Stimulated activated naive B cell treated with anti-CD40 and anti-IgM and Interleukin-4, amounts not matched to agents 10 μg/mL and 1 μg/mL and 100 μg/mL, for 72 hours (primary cell): ENCODE data around the gene ZBTB32.
A peak's percentile ranks its signal among the peaks of the same experiment; 100 is the strongest.
"Not testable (repeated sequence)": the region's sequence is repeated elsewhere in the genome, so short reads cannot be mapped to it uniquely, and the experiment has no call there.

Experiments
- ATAC-seq, 2 donors: fragments of 150-1000 bp; cut with Tn5 transposase; replicated peaks; 2 replicates each; pipeline ENCODE4 v1.10.0; 2021; ENCODE audit warnings: moderate library complexity in 1 of 2
- DNase-seq: peaks from one replicate; pipeline ENCODE4 v3.0.0; 2021
- H3K27ac Mint-ChIP-seq: one replicate; pipeline ENCODE4 v1.8.0; 2022; ENCODE audit warnings: mild to moderate bottlenecking, mixed read lengths
- H3K27me3 Mint-ChIP-seq, 2 donors: one replicate each; pipeline ENCODE4 v1.8.0; 2022; ENCODE audit warnings: mixed read lengths in 2 of 2
- H3K36me3 Mint-ChIP-seq, 2 donors: one replicate each; pipeline ENCODE4 v1.8.0; 2022; ENCODE audit warnings: mixed read lengths in 2 of 2, mild to moderate bottlenecking in 1 of 2
- H3K4me1 Mint-ChIP-seq, 2 donors: one replicate each; pipeline ENCODE4 v1.8.0; 2022; ENCODE audit warnings: mixed read lengths in 2 of 2, mild to moderate bottlenecking in 1 of 2
- H3K4me3 Mint-ChIP-seq, 2 donors: one replicate each; pipeline ENCODE4 v1.8.0; 2022; ENCODE audit warnings: mild to moderate bottlenecking in 2 of 2, mixed read lengths in 2 of 2, moderate library complexity in 1 of 2
- H3K9me3 Mint-ChIP-seq, 2 donors: one replicate each; pipeline ENCODE4 v1.8.0; 2022; ENCODE audit warnings: mixed read lengths in 2 of 2, mild to moderate bottlenecking in 1 of 2

ZBTB32 gene

GRCh38 chr19:35720648-35721047, 16.3 kb downstream of the ZBTB32 start:
- Mint-ChIP-seq H3K4me1 (peaks cover 29 to 60% of the 10 kb centered on the region in 2 donors), H3K36me3 (peaks cover 51 to 63% of the 10 kb centered on the region in 2 donors), H3K27me3 (no peaks in the 10 kb centered on the region), H3K4me3 (no peak overlapping the region), H3K9me3 (no peaks in the 10 kb centered on the region), H3K27ac (peak overlapping the region; percentile 65)
- ATAC-seq (no peak), DNase-seq (no peak)

- H3K9me3 Mint-ChIP-seq = no peaks in the 10 kb centered on the region
- no peaks in the 10 kb centered on the region for H3K27me3 Mint-ChIP-seq
- H3K27ac Mint-ChIP-seq = peak overlapping the region; percentile 77
- ATAC-seq (no peak), DNase-seq (no peak)
- H3K36me3 Mint-ChIP-seq = peaks cover 56 to 63% of the 10 kb centered on the region in 2 donors
- peaks cover 25 to 53% of the 10 kb centered on the region in 2 donors for H3K4me1 Mint-ChIP-seq
- H3K4me3 Mint-ChIP-seq = no peak overlapping the region
Measured at GRCh38 chr19:35721374-35721773, 17.0 kb downstream of the ZBTB32 start.

GRCh38 chr19:35722461-35722860, 18.1 kb downstream of the ZBTB32 start:
- peaks cover 23 to 48% of the 10 kb centered on the region in 2 donors for H3K4me1 Mint-ChIP-seq
- H3K4me3 Mint-ChIP-seq = no peak overlapping the region
- H3K9me3 Mint-ChIP-seq = no peaks in the 10 kb centered on the region
- peaks cover 60 to 64% of the 10 kb centered on the region in 2 donors for H3K36me3 Mint-ChIP-seq
- DNase-seq (no peak), ATAC-seq (no peak)
- H3K27me3 Mint-ChIP-seq = no peaks in the 10 kb centered on the region
- peak overlapping the region; percentile 76 for H3K27ac Mint-ChIP-seq

- DNase-seq (no peak), ATAC-seq (no peak)
- H3K27me3 Mint-ChIP-seq = no peaks in the 10 kb centered on the region
- no peak overlapping the region for H3K4me3 Mint-ChIP-seq
- H3K9me3 Mint-ChIP-seq = no peaks in the 10 kb centered on the region
- peaks cover 23 to 48% of the 10 kb centered on the region in 2 donors for H3K4me1 Mint-ChIP-seq
- peaks cover 64 to 68% of the 10 kb centered on the region in 2 donors for H3K36me3 Mint-ChIP-seq
- H3K27ac Mint-ChIP-seq = peak overlapping the region; percentile 76
Measured at GRCh38 chr19:35722897-35723296, 18.5 kb downstream of the ZBTB32 start.

DNA sequence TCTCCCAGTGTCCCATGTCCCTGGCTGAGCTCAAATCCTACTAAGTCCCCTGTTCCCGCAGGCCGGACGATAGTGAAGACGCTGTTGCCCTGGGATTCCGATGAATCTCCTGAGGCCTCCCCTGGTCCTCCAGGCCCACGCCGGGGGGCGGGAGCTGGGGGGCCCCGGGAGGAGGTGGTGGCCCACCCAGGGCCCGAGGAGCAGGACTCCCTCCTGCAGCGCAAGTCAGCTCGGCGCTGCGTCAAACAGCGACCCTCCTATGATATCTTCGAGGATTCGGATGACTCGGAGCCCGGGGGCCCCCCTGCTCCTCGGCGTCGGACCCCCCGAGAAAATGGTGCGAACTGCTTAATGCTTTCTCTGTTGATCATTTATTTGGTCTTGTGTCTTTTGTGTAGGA, 19.3 kb downstream of the ZBTB32 start:
- DNase-seq = no peak
- H3K27me3 Mint-ChIP-seq = no peaks in the 10 kb centered on the region
- H3K4me1 Mint-ChIP-seq = peaks cover 25 to 47% of the 10 kb centered on the region in 2 donors
- H3K36me3 Mint-ChIP-seq = peaks cover 71 to 76% of the 10 kb centered on the region in 2 donors
- ATAC-seq = no peak
- no peak overlapping the region for H3K4me3 Mint-ChIP-seq
- no peaks in the 10 kb centered on the region for H3K9me3 Mint-ChIP-seq
- no peak overlapping the region for H3K27ac Mint-ChIP-seq

DNA sequence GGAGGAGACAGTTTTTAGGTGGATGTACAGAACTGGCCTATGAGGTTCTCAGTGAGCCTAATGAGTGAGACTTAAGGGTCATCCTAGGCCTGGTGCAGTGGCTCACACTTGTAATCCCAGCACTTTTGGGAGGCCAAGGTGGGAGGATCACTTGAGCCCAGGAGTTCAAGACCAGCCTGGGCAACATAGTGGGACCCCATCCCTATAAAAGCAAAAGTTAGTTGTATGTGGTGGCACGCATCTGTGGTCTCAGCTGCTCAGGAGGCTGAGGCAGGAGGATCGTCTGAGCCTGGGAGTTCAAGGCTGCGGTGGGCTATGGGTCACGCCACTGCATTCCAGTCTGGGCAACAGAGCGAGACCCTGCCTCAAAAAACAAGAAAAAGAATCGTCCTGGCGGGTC, 19.8 kb downstream of the ZBTB32 start:
- not testable (repeated sequence) for ATAC-seq, H3K4me3 Mint-ChIP-seq, H3K27me3 Mint-ChIP-seq, H3K27ac Mint-ChIP-seq, H3K9me3 Mint-ChIP-seq, DNase-seq
- peaks cover 23 to 42% of the 10 kb centered on the region in 2 donors for H3K4me1 Mint-ChIP-seq
- peaks cover 74 to 80% of the 10 kb centered on the region in 2 donors for H3K36me3 Mint-ChIP-seq

DNA sequence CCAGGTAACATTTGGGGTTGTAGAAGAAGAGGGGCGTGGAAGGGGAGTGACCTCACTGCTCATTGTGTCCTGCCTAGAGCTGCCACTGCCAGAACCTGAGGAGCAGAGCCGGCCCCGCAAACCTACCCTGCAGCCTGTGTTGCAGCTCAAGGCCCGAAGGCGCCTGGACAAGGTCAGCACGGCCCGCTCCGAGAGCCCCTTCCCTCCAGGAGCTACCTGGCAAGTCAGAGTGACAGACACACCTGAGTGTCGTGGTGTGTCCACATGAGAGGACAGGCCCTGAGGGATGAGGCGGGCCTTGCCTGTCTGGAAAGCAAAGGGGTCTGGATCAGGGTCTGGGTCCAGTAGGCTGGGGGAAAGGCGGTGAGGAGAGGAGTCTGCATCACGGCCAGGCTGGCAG, 20.2 kb downstream of the ZBTB32 start:
- ATAC-seq = no peak
- H3K4me1 Mint-ChIP-seq = peaks cover 19 to 38% of the 10 kb centered on the region in 2 donors
- H3K27ac Mint-ChIP-seq = no peak overlapping the region
- H3K4me3 Mint-ChIP-seq = no peak overlapping the region
- H3K9me3 Mint-ChIP-seq = no peaks in the 10 kb centered on the region
- H3K27me3 Mint-ChIP-seq = no peaks in the 10 kb centered on the region
- no peak for DNase-seq
- H3K36me3 Mint-ChIP-seq = peaks cover 76 to 77% of the 10 kb centered on the region in 2 donors

DNA sequence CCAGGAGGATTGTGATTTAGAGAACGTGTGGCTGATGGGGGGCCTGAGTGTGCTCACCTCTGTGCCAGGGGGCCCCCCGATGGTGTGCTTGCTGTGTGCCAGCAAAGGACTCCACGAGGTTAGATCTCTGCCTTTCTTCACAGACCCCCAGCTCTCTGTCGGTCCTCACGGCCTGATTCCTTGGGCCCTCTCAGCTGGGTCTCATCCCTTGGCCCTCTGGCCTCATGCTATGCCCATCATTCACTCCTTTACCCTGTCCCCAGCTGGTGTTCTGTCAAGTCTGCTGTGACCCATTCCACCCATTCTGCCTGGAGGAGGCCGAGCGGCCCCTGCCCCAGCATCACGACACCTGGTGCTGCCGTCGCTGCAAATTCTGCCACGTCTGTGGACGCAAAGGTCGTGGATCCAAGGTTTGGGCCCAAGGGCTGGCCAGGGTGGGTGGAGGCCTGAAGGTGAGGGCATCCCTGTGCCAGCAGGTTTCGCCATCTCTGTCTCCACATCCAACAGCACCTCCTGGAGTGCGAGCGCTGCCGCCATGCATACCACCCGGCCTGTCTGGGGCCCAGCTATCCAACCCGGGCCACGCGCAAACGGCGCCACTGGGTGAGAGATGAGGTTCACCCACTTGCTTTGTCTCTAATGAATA, 21.0 kb downstream of the ZBTB32 start:
- no peaks in the 10 kb centered on the region for H3K27me3 Mint-ChIP-seq
- no peaks in the 10 kb centered on the region for H3K9me3 Mint-ChIP-seq
- no peak for ATAC-seq
- no peak overlapping the region for H3K4me3 Mint-ChIP-seq
- H3K27ac Mint-ChIP-seq = no peak overlapping the region
- peaks cover 14 to 31% of the 10 kb centered on the region in 2 donors for H3K4me1 Mint-ChIP-seq
- DNase-seq = no peak
- H3K36me3 Mint-ChIP-seq = peaks cover 77 to 79% of the 10 kb centered on the region in 2 donors

- no peak overlapping the region for H3K27ac Mint-ChIP-seq
- H3K36me3 Mint-ChIP-seq = peaks cover 75 to 78% of the 10 kb centered on the region in 2 donors
- H3K9me3 Mint-ChIP-seq = no peaks in the 10 kb centered on the region
- DNase-seq = no peak
- H3K27me3 Mint-ChIP-seq = no peaks in the 10 kb centered on the region
- peaks cover 8 to 20% of the 10 kb centered on the region in 2 donors for H3K4me1 Mint-ChIP-seq
- ATAC-seq = no peak
- H3K4me3 Mint-ChIP-seq = no peak overlapping the region
Measured at GRCh38 chr19:35727053-35727955, 22.9 kb downstream of the ZBTB32 start.

DNA sequence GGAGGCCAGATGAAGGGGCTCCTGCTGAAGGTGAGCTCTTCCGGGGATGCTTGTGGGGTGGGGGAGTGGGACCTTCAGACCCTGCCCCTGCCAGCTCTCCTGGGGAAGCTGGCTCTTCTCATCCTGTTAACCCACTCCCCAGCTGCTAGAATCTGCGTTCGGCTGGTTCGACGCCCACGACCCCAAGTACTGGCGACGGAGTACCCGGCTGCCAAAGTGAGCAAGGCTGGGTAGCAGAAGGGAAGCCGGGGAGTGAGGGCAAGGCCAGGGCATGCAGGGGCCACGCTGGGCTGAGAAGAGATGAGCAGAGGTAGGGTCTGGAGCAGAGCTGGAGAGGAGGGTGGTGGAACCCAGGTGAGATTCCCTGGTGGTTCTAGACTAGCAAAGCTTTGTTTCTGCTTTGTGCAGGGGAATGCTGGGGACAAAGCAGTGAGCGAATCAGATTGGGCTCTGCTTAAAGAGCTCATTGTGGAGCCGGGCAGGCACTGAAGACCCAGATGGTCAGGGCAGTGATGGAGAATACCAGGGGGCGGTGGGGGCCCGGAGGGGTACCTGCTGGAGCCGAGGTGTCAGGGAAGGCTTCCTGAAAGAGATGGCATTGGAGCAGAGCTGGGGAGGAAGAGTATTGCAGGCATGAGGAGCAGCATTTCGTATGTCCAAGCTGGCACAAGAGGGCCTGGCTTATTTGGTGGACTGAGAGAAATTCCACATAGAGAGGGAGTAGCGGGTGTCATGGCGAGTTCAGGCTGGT, 23.8 kb downstream of the ZBTB32 start:
- Mint-ChIP-seq H3K36me3 (peaks cover 71 to 72% of the 10 kb centered on the region in 2 donors), H3K4me1 (peaks cover 6 to 16% of the 10 kb centered on the region in 2 donors), H3K27me3 (no peaks in the 10 kb centered on the region), H3K27ac (no peak overlapping the region), H3K9me3 (no peaks in the 10 kb centered on the region), H3K4me3 (no peak overlapping the region)
- ATAC-seq (no peak), DNase-seq (no peak)

DNA sequence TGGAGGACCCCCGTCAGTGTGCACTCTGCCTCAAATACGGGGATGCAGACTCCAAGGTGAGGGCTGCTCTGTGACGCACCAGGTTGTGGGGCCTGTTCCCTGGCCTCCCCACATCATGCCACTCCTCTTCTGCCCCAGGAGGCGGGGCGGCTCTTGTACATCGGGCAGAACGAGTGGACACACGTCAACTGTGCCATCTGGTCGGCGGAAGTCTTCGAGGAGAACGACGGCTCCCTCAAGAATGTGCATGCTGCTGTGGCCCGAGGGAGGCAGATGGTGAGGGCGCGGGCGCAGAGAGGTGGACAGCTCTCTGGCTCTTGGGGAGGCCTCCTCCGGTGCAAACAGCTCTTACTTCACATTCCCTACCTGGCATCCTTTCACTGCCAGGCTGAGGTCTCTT, 24.7 kb downstream of the ZBTB32 start:
- H3K4me3 Mint-ChIP-seq = no peak overlapping the region
- no peak for ATAC-seq

DNA sequence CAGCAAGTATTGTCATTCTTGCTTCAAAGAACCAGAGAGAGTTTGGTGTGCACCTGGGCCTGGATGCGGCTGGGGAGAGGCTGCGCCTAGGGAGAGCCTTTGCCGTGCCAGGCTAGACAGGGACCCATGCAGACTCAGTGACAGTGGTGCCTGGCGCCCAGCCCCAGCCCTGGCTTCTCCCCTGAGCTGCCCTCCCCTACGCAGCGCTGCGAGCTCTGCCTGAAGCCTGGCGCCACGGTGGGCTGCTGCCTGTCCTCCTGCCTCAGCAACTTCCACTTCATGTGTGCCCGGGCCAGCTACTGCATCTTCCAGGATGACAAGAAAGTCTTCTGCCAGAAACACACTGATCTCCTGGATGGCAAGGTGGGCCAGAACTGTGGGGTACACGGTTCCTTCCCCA, 25.4 kb downstream of the ZBTB32 start:
- Mint-ChIP-seq H3K27ac (no peak overlapping the region), H3K4me3 (no peak overlapping the region), H3K36me3 (peaks cover 73 to 76% of the 10 kb centered on the region in 2 donors), H3K9me3 (no peaks in the 10 kb centered on the region), H3K27me3 (no peaks in the 10 kb centered on the region), H3K4me1 (peaks cover 10 to 17% of the 10 kb centered on the region in 2 donors)
- ATAC-seq (no peak), DNase-seq (no peak)

More for the DNA sequence above, 24.7 kb downstream of the ZBTB32 start:
- Mint-ChIP-seq H3K36me3 (peaks cover 71 to 73% of the 10 kb centered on the region in 2 donors), H3K9me3 (no peaks in the 10 kb centered on the region), H3K4me1 (peaks cover 6 to 17% of the 10 kb centered on the region in 2 donors), H3K27me3 (no peaks in the 10 kb centered on the region), H3K27ac (no peak overlapping the region)
- no peak for DNase-seq

- no peaks in the 10 kb centered on the region for H3K27me3 Mint-ChIP-seq
- H3K4me3 Mint-ChIP-seq = no peak overlapping the region
- H3K27ac Mint-ChIP-seq = no peak overlapping the region
- peaks cover 10 to 21% of the 10 kb centered on the region in 2 donors for H3K4me1 Mint-ChIP-seq
- H3K9me3 Mint-ChIP-seq = no peaks in the 10 kb centered on the region
- DNase-seq (no peak), ATAC-seq (no peak)
- H3K36me3 Mint-ChIP-seq = peaks cover 72 to 78% of the 10 kb centered on the region in 2 donors
Measured at GRCh38 chr19:35730326-35730725, 26.0 kb downstream of the ZBTB32 start.

DNA sequence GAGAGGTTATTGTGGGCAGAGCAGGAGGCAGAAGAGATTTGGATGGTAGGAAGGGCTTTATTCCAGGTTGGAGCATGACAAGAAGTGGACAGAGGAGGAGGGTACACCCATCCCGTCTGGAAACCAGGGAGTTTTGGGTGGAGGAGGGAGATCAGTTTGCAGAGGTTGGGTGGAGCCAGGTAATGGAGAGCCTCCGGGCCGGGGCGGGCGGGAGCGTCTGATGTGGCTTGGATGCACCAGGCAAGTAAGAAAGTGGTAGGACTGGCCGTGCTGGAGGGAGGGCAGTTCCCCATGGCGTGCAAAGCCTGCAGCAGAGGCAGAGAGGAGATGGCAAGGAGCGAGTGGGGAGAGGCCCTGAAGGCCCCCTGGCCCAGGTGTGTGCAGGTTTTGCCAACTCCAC, 27.0 kb downstream of the ZBTB32 start:
- no peaks in the 10 kb centered on the region for H3K27me3 Mint-ChIP-seq
- ATAC-seq (no peak), DNase-seq (no peak)
- H3K36me3 Mint-ChIP-seq = peaks cover 72 to 76% of the 10 kb centered on the region in 2 donors
- H3K9me3 Mint-ChIP-seq = no peaks in the 10 kb centered on the region
- H3K4me1 Mint-ChIP-seq = peaks cover 12 to 28% of the 10 kb centered on the region in 2 donors
- H3K27ac Mint-ChIP-seq = no peak overlapping the region
- H3K4me3 Mint-ChIP-seq = no peak overlapping the region
